PC-3 (cell line): ENCODE data around the gene NLRP1. TPM values are rescaled to one million over a fixed set of nuclear protein-coding genes. Genes with fewer than 3 reads are reported as not detected.

Experiments
- ATAC-seq: fragments of 200-7000 bp; cut with Tn5 transposase; 2 replicates; pipeline ENCODE4 v1.9.1; 2020; ENCODE audit warnings: mild to moderate bottlenecking, moderate library complexity
- BruUV-seq: library from RNA; stranded (reverse); fragments of 400-500 nt; replicated peaks from 2 replicates; lab custom pipeline; 2021; lab: Mats Ljungman, UMichigan
- CTCF ChIA-PET: fragments of 300-600 bp; sonication (Branson Sonifier 250); formaldehyde crosslinking; loops from one replicate; lab custom pipeline; 2022; ENCODE audit warnings: antibody characterized with exemption; lab: Charles Lee
- POLR2A ChIA-PET: fragments of 300-600 bp; sonication (Branson Sonifier 250); formaldehyde crosslinking; loops from one replicate; lab custom pipeline; 2022; ENCODE audit warnings: antibody characterized with exemption; ENCODE audit not compliant: unreplicated experiment; lab: Charles Lee
- DNase-seq: peaks from one replicate; pipeline ENCODE4 v3.0.0-alpha.2; 2015
- H2AFZ ChIP-seq: fragments of 300-600 bp; sonication (generic); 2 replicates; pipeline ENCODE4 v1.6.0; 2016; ENCODE audit warnings: antibody characterized with exemption, low read length
- H3F3A ChIP-seq: fragments of 300-600 bp; sonication (generic); one replicate; pipeline ENCODE4 v1.6.0; 2017; ENCODE audit warnings: antibody characterized with exemption, low read length, control low read depth, mild to moderate bottlenecking; ENCODE audit not compliant: unreplicated experiment
- H3K27ac ChIP-seq: fragments of 300-600 bp; sonication (generic); 2 replicates; pipeline ENCODE4 v1.5.1; 2016; ENCODE audit warnings: mild to moderate bottlenecking, low read length
- H3K27me3 ChIP-seq: fragments of 300-600 bp; sonication (generic); 2 replicates; pipeline ENCODE4 v1.6.1; 2016; ENCODE audit warnings: low read length, mixed read lengths
- H3K36me3 ChIP-seq: fragments of 300-600 bp; sonication (generic); 2 replicates; pipeline ENCODE4 v1.6.1; 2016; ENCODE audit warnings: low read depth, mixed run types, low read length, mixed read lengths
- H3K4me1 ChIP-seq: fragments of 300-600 bp; sonication (generic); 2 replicates; pipeline ENCODE4 v1.5.1; 2016; ENCODE audit warnings: low read length; ENCODE audit not compliant: insufficient read depth
- H3K4me2 ChIP-seq: fragments of 300-600 bp; sonication (generic); 2 replicates; pipeline ENCODE4 v1.6.0; 2016; ENCODE audit warnings: low read length
- H3K4me3 ChIP-seq: fragments of 300-600 bp; sonication (generic); 2 replicates; pipeline ENCODE4 v1.5.1; 2016; ENCODE audit warnings: mild to moderate bottlenecking, low read length, mixed read lengths
- H3K79me2 ChIP-seq: fragments of 300-600 bp; sonication (generic); 2 replicates; pipeline ENCODE4 v1.6.1; 2017; ENCODE audit warnings: low read length, mixed read lengths
- H3K9ac ChIP-seq: fragments of 300-600 bp; sonication (generic); 2 replicates; pipeline ENCODE4 v1.6.0; 2016; ENCODE audit warnings: mild to moderate bottlenecking, low read length
- H3K9me2 ChIP-seq: fragments of 300-600 bp; sonication (generic); replicated peaks from 2 replicates; pipeline ENCODE4 v1.6.1; 2016; ENCODE audit warnings: mixed run types, low read length, mixed read lengths
- H3K9me3 ChIP-seq: fragments of 300-600 bp; sonication (generic); 2 replicates; pipeline ENCODE4 v1.6.1; 2016; ENCODE audit warnings: low read length, mixed read lengths
- H4K20me1 ChIP-seq: fragments of 300-600 bp; sonication (generic); 2 replicates; pipeline ENCODE4 v1.6.1; 2016; ENCODE audit warnings: low read length, mixed read lengths
- CTCF ChIP-seq: fragments of 300-600 bp; sonication (generic); conservative IDR thresholded peaks from 2 replicates; pipeline ENCODE4 v1.5.1; 2017; ENCODE audit warnings: antibody characterized with exemption, low read depth, mild to moderate bottlenecking, low read length
- EZH2 ChIP-seq: fragments of 300-600 bp; sonication (generic); IDR thresholded peaks from one replicate; pipeline ENCODE4 v1.6.1; 2017; ENCODE audit warnings: antibody characterized with exemption, mild to moderate bottlenecking, low read length; ENCODE audit not compliant: unreplicated experiment
- EZH2phosphoT487 ChIP-seq: fragments of 300-600 bp; sonication (generic); IDR thresholded peaks from 2 replicates; pipeline ENCODE4 v1.6.1; 2018; ENCODE audit warnings: mild to moderate bottlenecking, antibody characterized with exemption, low read length, borderline replicate concordance
- intact Hi-C: fragments of 100-400 bp; cut with micrococcal nuclease; formaldehyde crosslinking; loops from 2 replicates; pipeline ENCODE4 v1.9.0; 2023
- total RNA-seq: library from RNA; depleted of rRNA; stranded (reverse); fragments of >200 nt; gene quantifications from 2 replicates; pipeline ENCODE4 v1.2.3, GENCODE V29; 2014

The NLRP1 gene
- total RNA-seq, 1 experiment from 2014 or later: 1.8 TPM

GRCh38 chr17:5596421-5596820 lies 12.1 kb upstream of the NLRP1 start:
- ATAC-seq: no peak
- H3K4me2 ChIP-seq: no peak overlapping the region
- ChIA-PET CTCF (no interaction called here), POLR2A (no interaction called here)
- no peaks in the 10 kb centered on the region for H3K4me1 ChIP-seq
- no peaks in the 10 kb centered on the region for H3K79me2 ChIP-seq
- intact Hi-C loops: loop anchor here (10.0 kb wide), 1 partner anchor 468 kb away; no protein-coding TSS in a partner anchor
- H3K9me2 ChIP-seq: no peaks in the 10 kb centered on the region
- no peaks in the 10 kb centered on the region for H4K20me1 ChIP-seq
- H3K9me3 ChIP-seq: no peaks in the 10 kb centered on the region
- H3F3A ChIP-seq: no peaks in the 10 kb centered on the region
- no peak overlapping the region for H3K27ac ChIP-seq
- no peak for DNase-seq
- H3K4me3 ChIP-seq: no peak overlapping the region
- H3K36me3 ChIP-seq: no peaks in the 10 kb centered on the region
- TF ChIP-seq EZH2phosphoT487 (no peak), EZH2 (no peak), CTCF (no peak)
- H2AFZ ChIP-seq: no peak overlapping the region
- no TSS peak for BruUV-seq
- peaks cover 4% of the 10 kb centered on the region for H3K27me3 ChIP-seq
- no peak overlapping the region for H3K9ac ChIP-seq

GRCh38 chr17:5595831-5596230 lies 11.5 kb upstream of the NLRP1 start:
- ChIA-PET CTCF (no interaction called here), POLR2A (no interaction called here)
- Histone ChIP-seq H3K27ac (no peak overlapping the region), H3K9me2 (no peaks in the 10 kb centered on the region), H3F3A (no peaks in the 10 kb centered on the region), H4K20me1 (no peaks in the 10 kb centered on the region), H2AFZ (no peak overlapping the region), H3K4me3 (no peak overlapping the region), H3K27me3 (peaks cover under 1% of the 10 kb centered on the region; the same call in 1 of the 2 replicates), H3K9ac (no peak overlapping the region), H3K9me3 (no peaks in the 10 kb centered on the region), H3K36me3 (no peaks in the 10 kb centered on the region), H3K4me1 (no peaks in the 10 kb centered on the region), H3K4me2 (no peak overlapping the region), H3K79me2 (no peaks in the 10 kb centered on the region)
- TF ChIP-seq EZH2phosphoT487 (no peak), CTCF (no peak), EZH2 (no peak)
- ATAC-seq (no peak), DNase-seq (no peak)
- intact Hi-C loops: loop anchor here (10.0 kb wide), 1 partner anchor 469 kb away; no protein-coding TSS in a partner anchor
- no TSS peak for BruUV-seq

- DNase-seq (peak; percentile 79), ATAC-seq (0 out of 2 replicates have a peak, but pooled peaks have one; percentile 35)
- intact Hi-C loops: loop anchor here (2.0 to 10.0 kb wide), 4 partner anchors 114 to 472 kb away; no protein-coding TSS in a partner anchor
- 0 out of 2 replicates have a peak overlapping the region, but pooled peaks have one; percentile 14 for H2AFZ ChIP-seq
- H4K20me1 ChIP-seq: no peaks in the 10 kb centered on the region
- H3K9ac ChIP-seq: no peak overlapping the region
- ChIA-PET CTCF (interaction anchor here (0.6 to 1.1 kb wide), 2 partner anchors 476 to 477 kb away, joined by 3 to 6 read pairs; no protein-coding TSS in a partner anchor), POLR2A (no interaction called here)
- TF ChIP-seq CTCF (peak; percentile 70), EZH2 (no peak), EZH2phosphoT487 (no peak)
- H3K4me2 ChIP-seq: no peak overlapping the region
- BruUV-seq: no TSS peak
- H3K9me2 ChIP-seq: no peaks in the 10 kb centered on the region
- no peaks in the 10 kb centered on the region for H3K36me3 ChIP-seq
- no peaks in the 10 kb centered on the region for H3K27me3 ChIP-seq
- no peak overlapping the region for H3K4me3 ChIP-seq
- H3K4me1 ChIP-seq: 0 out of 2 replicates have a peak, but pooled peaks cover under 1% of the 10 kb centered on the region
- no peaks in the 10 kb centered on the region for H3K9me3 ChIP-seq
- H3F3A ChIP-seq: no peaks in the 10 kb centered on the region
- no peaks in the 10 kb centered on the region for H3K79me2 ChIP-seq
- no peak overlapping the region for H3K27ac ChIP-seq
These were observed 8.1 kb upstream of the NLRP1 start for GRCh38 chr17:5592382-5592781.
